AG04450 (cell line): ENCODE data around the gene TMEM258. TPM values are rescaled to one million over a fixed set of nuclear protein-coding genes. Genes with fewer than 3 reads are reported as not detected.

ENCODE experiments used
- CTCF ChIA-PET: fragments of 300-600, 350-600 bp; formaldehyde crosslinking; extraction: SDS; loops from one replicate; lab custom pipeline; 2022; ENCODE audit warnings: antibody characterized with exemption, inconsistent platforms; lab: Charles Lee
- POLR2A ChIA-PET: fragments of 350-600 bp; formaldehyde crosslinking; extraction: SDS; loops from one replicate; lab custom pipeline; 2021; ENCODE audit warnings: antibody characterized with exemption, inconsistent platforms; lab: Yijun Ruan, JAX
- DNase-seq: peaks from one replicate; pipeline ENCODE4 v3.0.0-alpha.2; 2011; ENCODE audit warnings: low read depth, low spot score
- H3K27ac ChIP-seq: one replicate; pipeline ENCODE4 v1.5.1; 2012; ENCODE audit warnings: low read depth, low read length, control low read depth
- H3K27me3 ChIP-seq: one replicate; pipeline ENCODE4 v1.6.0; 2012; ENCODE audit warnings: low read length; ENCODE audit not compliant: control insufficient read depth, insufficient read depth
- H3K4me3 ChIP-seq: 2 replicates; pipeline ENCODE4 v1.5.1; 2011; ENCODE audit warnings: mild to moderate bottlenecking, low read depth, low read length, control low read depth
- H3K9me3 ChIP-seq: 2 replicates; pipeline ENCODE4 v1.5.1; 2012; ENCODE audit warnings: low read length; ENCODE audit not compliant: control insufficient read depth, insufficient read depth
- CTCF ChIP-seq: IDR thresholded peaks from 2 replicates; pipeline ENCODE4 v1.5.1; 2011; ENCODE audit warnings: low read depth, low read length, control low read depth, inconsistent platforms
- polyA plus RNA-seq: library from polyadenylated mRNA; depleted of rRNA; stranded (reverse); fragments of >200 nt; gene quantifications from 2 replicates; pipeline ENCODE4 v1.2.3, GENCODE V29; 2011

The TMEM258 gene
- polyA plus RNA-seq, 1 experiment, result 300 TPM

- H3K4me3 ChIP-seq, result peak overlapping the region; percentile 63
- no peak for DNase-seq
- H3K27ac ChIP-seq, result no peak overlapping the region
- no peaks in the 10 kb centered on the region; the same call in 1 of the 2 replicates for H3K9me3 ChIP-seq
- POLR2A ChIA-PET, result no interaction called here
- CTCF ChIA-PET, result interaction anchor here (0.5 to 1.9 kb wide), 10 partner anchors 12 to 692 kb away, joined by 3 to 5 read pairs (median 3); no protein-coding TSS in a partner anchor
- TF ChIP-seq CTCF, result no peak
- peaks cover 5% of the 10 kb centered on the region for H3K27me3 ChIP-seq
Measured at GRCh38 chr11:61752925-61753521, 39.4 kb downstream of the TMEM258 start.

- H3K27ac ChIP-seq, result no peak within 1 kb of the TSS
- TF ChIP-seq CTCF, result peak; percentile 43
- POLR2A ChIA-PET, result no interaction called here
- DNase-seq, result no peak
- peak within 1 kb of the TSS; percentile 63 for H3K4me3 ChIP-seq
- no peaks in the 10 kb centered on the region; the same call in 1 of the 2 replicates for H3K9me3 ChIP-seq
- H3K27me3 ChIP-seq, result peaks cover 5% of the 10 kb centered on the region
- CTCF ChIA-PET, result interaction anchor here (0.9 to 2.0 kb wide), 7 partner anchors 15 to 692 kb away, joined by 3 to 11 read pairs (median 3); no protein-coding TSS in a partner anchor
Measured at GRCh38 chr11:61752117-61752924, 40.1 kb downstream of the TMEM258 start, which contains the start of gene MYRF. TSS of gene MYRF (plus strand) at chr11:61752636. CDS start at chr11:61752745, 109 bp downstream.

- H3K9me3 ChIP-seq, result no peaks in the 10 kb centered on the region; the same call in 1 of the 2 replicates
- no peak for TF ChIP-seq CTCF
- CTCF ChIA-PET, result interaction anchor here (0.7 to 5.6 kb wide), 7 partner anchors 16 to 356 kb away, joined by 3 to 29 read pairs (median 5); no protein-coding TSS in a partner anchor
- POLR2A ChIA-PET, result no interaction called here
- H3K27ac ChIP-seq, result no peak overlapping the region
- H3K27me3 ChIP-seq, result peaks cover 5% of the 10 kb centered on the region
- no peak for DNase-seq
- no peak overlapping the region for H3K4me3 ChIP-seq
Measured at GRCh38 chr11:61751384-61751783, 41.0 kb downstream of the TMEM258 start.

- Histone ChIP-seq H3K27ac (no peak overlapping the region), H3K27me3 (peaks cover 5% of the 10 kb centered on the region), H3K9me3 (no peaks in the 10 kb centered on the region; the same call in 1 of the 2 replicates), H3K4me3 (no peak overlapping the region)
- ChIA-PET POLR2A (no interaction called here), CTCF (interaction anchor here (0.7 to 5.6 kb wide), 7 partner anchors 17 to 357 kb away, joined by 3 to 29 read pairs (median 5); no protein-coding TSS in a partner anchor)
- TF ChIP-seq CTCF, result no peak
- DNase-seq, result no peak
Measured at GRCh38 chr11:61750631-61751273, 41.6 kb downstream of the TMEM258 start.
